Measurements from ENCODE around the gene DNER.

- TF ChIP-seq CTCF (CRISPR knock-in tag; IDR thresholded peaks at IDR 0.05) (no peak), HMG20A (CRISPR knock-in tag; IDR thresholded peaks at IDR 0.05; ENCODE audit: borderline replicate concordance) (no peak), ZNF33B (CRISPR knock-in tag; IDR thresholded peaks at IDR 0.05) (no peak), POLR2AphosphoS5 (IDR thresholded peaks at IDR 0.05; ENCODE audit: low read depth, low read length) (no peak), TOE1 (CRISPR knock-in tag; IDR thresholded peaks at IDR 0.05) (no peak), POLR2A (IDR thresholded peaks at IDR 0.05; ENCODE audit: insufficient read depth in 1 of 2, low read depth in 2 of 2, low read length in 2 of 2) (no peak), PBX2 (CRISPR knock-in tag; IDR thresholded peaks at IDR 0.05) (no peak), ELF4 (CRISPR knock-in tag; IDR thresholded peaks at IDR 0.05; ENCODE audit: borderline replicate concordance) (no peak), BHLHE40 (IDR thresholded peaks at IDR 0.05; ENCODE audit: low read length) (no peak), ZFP36 (IDR thresholded peaks at IDR 0.05; ENCODE audit: borderline replicate concordance, low read depth, low read length, partially characterized antibody) (no peak), SIN3A (IDR thresholded peaks at IDR 0.05; ENCODE audit: borderline replicate concordance, low read depth, low read length) (no peak)
- TF ChIP-seq, protein P1, sequence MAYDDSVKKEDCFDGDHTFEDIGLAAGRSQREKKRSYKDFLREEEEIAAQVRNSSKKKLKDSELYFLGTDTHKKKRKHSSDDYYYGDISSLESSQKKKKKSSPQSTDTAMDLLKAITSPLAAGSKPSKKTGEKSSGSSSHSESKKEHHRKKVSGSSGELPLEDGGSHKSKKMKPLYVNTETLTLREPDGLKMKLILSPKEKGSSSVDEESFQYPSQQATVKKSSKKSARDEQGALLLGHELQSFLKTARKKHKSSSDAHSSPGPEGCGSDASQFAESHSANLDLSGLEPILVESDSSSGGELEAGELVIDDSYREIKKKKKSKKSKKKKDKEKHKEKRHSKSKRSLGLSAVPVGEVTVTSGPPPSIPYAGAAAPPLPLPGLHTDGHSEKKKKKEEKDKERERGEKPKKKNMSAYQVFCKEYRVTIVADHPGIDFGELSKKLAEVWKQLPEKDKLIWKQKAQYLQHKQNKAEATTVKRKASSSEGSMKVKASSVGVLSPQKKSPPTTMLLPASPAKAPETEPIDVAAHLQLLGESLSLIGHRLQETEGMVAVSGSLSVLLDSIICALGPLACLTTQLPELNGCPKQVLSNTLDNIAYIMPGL (CRISPR knock-in tag; IDR thresholded peaks at IDR 0.05; ENCODE audit: borderline replicate concordance in 1 of 2, low read depth in 1 of 2), result no peak
- TF ChIP-seq, protein P2, sequence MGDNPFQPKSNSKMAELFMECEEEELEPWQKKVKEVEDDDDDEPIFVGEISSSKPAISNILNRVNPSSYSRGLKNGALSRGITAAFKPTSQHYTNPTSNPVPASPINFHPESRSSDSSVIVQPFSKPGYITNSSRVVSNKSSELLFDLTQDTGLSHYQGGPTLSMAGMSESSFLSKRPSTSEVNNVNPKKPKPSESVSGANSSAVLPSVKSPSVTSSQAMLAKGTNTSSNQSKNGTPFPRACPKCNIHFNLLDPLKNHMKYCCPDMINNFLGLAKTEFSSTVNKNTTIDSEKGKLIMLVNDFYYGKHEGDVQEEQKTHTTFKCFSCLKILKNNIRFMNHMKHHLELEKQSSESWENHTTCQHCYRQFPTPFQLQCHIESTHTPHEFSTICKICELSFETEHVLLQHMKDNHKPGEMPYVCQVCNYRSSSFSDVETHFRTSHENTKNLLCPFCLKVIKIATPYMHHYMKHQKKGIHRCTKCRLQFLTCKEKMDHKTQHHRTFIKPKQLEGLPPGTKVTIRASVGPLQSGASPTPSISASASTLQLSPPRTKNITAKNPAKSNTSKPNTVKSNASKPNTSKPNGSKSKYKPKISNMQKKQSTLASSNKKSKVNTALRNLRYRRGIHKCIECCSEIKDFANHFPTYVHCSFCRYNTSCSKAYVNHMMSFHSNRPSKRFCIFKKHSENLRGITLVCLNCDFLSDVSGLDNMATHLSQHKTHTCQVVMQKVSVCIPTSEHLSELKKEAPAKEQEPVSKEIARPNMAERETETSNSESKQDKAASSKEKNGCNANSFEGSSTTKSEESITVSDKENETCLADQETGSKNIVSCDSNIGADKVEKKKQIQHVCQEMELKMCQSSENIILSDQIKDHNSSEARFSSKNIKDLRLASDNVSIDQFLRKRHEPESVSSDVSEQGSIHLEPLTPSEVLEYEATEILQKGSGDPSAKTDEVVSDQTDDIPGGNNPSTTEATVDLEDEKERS (CRISPR knock-in tag; IDR thresholded peaks at IDR 0.05), result no peak
- TF ChIP-seq, protein P3, sequence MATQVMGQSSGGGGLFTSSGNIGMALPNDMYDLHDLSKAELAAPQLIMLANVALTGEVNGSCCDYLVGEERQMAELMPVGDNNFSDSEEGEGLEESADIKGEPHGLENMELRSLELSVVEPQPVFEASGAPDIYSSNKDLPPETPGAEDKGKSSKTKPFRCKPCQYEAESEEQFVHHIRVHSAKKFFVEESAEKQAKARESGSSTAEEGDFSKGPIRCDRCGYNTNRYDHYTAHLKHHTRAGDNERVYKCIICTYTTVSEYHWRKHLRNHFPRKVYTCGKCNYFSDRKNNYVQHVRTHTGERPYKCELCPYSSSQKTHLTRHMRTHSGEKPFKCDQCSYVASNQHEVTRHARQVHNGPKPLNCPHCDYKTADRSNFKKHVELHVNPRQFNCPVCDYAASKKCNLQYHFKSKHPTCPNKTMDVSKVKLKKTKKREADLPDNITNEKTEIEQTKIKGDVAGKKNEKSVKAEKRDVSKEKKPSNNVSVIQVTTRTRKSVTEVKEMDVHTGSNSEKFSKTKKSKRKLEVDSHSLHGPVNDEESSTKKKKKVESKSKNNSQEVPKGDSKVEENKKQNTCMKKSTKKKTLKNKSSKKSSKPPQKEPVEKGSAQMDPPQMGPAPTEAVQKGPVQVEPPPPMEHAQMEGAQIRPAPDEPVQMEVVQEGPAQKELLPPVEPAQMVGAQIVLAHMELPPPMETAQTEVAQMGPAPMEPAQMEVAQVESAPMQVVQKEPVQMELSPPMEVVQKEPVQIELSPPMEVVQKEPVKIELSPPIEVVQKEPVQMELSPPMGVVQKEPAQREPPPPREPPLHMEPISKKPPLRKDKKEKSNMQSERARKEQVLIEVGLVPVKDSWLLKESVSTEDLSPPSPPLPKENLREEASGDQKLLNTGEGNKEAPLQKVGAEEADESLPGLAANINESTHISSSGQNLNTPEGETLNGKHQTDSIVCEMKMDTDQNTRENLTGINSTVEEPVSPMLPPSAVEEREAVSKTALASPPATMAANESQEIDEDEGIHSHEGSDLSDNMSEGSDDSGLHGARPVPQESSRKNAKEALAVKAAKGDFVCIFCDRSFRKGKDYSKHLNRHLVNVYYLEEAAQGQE (IDR thresholded peaks at IDR 0.05; ENCODE audit: borderline replicate concordance in 1 of 2, low read depth in 1 of 2, low read length in 2 of 2), result no peak
These were observed 189.6 kb downstream of the DNER start for GRCh38 chr2:229524799-229525198.

Measured in HepG2 (cell line).